HG03342 (cell line): ENCODE results near the gene NFIX.

ENCODE experiments used
- ATAC-seq: cut with Tn5 transposase; IDR thresholded peaks from one replicate; pipeline ENCODE4 v1.9.1; 2021; ENCODE audit warnings: mild to moderate bottlenecking, moderate library complexity; ENCODE audit not compliant: unreplicated experiment

The NFIX gene

GRCh38 chr19:13100841-13101589, 105.7 kb downstream of the NFIX start:
- ATAC-seq: no peak

DNA sequence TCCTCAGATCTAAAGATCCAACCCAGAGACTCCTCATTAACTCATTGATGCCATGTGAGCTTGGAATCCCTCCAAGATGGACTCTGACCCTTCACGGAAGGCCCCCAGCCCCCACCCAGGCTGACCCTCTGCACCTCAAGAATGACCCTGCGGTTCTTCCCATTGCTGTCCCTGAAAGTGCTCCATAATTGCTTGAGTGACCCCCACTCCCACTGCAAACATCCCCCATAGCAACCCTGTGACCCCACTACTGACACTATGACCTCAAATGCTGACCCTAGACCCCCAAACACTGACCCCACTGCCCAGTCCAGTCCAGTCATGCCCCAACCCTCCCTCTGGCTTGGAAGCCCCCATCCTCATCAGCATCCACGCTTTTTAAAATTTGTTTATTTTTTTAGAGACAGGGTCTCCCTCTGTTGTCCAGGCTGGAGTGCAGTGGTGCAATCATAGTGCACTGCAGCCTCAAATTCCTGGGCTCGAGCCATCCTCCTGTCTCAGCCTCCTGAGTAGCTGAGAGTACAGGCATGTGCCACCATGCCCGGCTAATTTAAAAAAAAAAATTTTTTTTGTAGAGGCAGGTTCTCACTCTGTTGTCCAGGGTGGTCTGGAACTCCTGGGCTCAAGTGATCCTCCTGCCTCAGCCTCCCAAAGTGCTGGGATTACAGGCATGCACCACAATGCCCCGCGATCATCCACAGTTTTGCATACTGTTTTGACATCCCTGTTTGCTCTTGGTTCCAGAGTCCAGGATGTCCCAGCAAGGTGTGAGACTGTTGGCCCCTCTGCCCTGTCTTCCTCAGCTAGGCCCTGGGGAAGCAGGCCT, 106.5 kb downstream of the NFIX start:
- ATAC-seq: no peak

DNA sequence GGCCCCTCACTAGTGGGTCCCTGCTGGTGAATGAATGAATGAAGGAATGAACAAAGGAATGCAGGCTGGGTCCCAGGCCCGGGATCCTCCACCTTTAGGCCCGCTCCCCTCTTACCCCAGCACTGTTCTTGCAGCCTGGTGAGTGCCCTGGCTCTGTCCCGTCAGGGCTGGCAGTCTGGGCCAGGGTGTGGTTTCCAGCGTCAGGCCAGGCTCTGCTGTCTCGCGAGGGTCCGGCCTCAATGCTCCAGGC, 107.1 kb downstream of the NFIX start:
- no peak for ATAC-seq

DNA sequence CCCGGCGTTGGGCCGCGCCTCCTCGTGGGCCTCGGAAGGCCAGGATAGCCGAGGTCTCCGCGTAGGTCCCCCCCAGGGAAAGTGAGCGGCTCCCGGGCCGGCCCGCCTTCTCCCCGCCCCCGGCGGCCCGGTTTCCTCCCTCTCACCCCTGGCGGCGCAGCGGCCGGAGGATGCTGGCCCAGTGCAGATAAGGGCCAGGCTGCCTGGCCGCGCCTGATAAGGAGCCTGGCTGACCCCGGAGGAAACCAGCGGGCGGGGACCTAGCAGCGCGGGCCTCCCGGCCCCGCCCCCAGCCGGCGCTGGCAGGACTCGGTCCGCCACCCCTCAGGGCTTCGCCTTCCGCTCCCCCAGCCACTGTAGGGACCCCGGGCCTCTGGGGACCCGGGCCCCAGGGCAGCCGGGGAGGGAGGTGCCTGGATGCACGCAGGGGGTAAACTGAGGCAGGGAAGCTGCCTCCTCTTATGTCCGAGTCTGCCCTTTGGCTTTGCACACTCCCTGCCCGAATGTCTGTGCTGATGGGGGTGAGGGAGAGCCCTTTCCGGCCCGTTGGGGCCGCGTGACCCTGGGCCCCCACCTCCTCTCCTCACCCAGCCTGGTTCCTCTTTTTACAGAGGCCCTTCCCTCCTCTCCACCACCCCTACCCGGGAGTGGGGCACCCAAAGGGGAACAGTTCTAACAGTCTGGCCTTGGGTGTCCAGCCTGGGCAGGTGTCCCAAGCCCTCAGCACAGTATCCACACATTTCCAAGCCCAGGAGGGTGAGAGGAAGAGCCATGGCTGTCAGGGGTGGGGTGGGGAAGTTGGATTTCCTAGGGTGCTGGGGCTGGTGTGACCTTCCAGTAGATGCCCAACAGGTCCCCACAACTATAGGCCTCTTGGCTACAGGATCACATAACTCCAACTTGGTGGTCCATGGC, 107.6 kb downstream of the NFIX start, which contains the start of gene LYL1:
LYL1 (minus strand) TSS at position 193 of the 915 bp plus-strand sequence. CDS start 1,687 bp downstream, outside the sequence.
- ATAC-seq: no peak

DNA sequence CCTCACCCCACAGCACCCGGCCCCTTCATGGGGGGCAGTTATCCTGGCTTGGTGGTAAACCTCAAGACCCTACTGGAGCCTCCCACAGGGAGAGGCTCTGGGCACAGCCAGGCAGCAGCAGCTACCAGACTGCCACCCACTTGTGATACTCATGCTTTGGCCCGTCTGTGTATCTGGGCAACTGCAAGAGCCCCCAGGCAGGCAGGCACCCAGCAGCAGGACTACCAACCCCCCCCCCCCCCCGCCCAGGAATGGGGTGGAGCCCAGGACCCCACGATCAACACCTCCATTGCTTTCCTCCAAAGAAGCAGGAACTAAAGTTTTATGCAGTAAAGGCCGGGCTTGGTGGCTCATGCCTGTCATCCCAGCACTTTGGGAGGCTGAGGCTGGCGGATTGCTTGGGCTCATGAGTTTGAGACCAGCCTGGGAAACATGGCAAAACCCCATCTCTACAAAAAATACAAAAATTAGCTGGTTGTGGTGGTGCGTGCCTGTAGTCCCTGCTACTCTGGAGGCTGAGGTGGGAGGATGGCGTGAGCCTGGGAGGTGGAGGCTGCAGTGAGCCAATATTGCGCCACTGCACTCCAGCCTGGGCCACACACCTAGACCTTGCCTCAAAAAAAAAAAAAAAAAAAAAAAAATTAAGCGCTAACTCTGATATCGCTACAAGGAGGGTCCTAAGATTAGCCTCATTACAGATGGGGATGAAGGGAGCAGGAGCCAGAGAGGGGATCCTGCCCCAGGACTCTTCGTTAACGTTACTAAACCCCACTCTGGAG, 108.5 kb downstream of the NFIX start:
- no peak for ATAC-seq

DNA sequence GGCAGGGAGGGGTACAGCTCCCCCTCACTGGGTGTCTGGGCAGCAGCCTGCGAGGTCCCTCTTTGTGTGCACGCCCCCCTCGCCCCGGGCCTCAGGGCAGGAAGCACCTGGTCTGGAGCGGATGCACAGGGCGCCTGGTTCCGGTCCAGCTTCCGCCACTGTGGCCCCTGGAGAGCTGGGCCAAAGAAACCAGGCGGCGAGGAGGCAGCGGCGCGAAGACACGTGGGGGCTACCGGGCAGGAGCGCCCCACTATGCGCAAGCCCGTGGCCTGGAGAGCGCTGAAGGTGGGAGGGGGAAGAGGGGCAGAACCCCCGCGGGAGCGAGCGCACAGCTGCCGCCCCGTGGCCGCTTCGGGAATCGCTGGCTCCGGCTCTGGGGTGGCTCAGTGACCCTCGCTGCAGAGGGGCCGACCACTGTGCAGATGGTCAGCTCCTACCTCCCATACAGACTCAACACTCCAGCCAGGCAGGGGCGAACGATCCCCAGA, 109.1 kb downstream of the NFIX start:
- no peak for ATAC-seq

DNA sequence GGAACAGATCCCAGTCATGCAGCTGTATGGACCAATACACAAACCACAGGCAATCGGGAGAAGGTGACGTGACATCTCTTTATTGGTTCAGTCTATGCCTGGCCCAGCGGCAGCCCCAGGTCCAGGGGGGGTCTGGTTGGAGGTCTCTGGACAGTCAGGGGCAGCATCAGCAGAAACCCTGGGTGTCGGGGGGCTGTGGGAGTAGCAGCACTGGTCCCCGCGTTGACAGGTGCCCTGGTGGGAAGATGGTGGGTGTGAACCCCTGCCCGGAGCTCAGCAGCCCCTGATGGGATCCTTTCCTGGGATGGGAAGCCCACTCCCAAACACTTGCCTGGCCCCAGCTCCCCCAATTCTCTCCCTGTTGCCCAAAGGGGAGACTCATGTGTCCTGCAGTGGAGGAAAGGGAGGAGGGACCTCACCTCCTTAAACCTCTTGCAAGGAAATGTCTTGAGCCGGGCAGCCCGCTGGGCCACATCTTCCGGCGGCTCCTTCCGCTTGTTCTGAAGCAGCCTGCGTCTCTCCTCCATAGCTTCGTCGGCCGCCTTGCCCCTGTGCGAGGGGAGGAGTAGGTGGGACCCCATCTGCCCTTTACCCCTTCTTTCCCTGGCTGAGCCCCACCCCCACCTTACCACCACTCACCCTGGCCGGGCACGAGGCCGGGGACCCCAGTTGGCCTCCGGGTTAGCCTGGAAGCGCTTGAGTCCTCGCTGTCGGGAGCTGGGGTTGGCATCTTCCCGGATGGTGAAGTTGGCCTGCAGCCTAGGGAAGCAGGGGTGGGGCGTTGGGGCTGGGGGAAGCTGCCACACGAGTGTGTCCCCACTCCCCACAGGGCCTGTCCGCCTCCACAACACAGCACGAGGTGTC, 109.8 kb downstream of the NFIX start:
- no peak for ATAC-seq

DNA sequence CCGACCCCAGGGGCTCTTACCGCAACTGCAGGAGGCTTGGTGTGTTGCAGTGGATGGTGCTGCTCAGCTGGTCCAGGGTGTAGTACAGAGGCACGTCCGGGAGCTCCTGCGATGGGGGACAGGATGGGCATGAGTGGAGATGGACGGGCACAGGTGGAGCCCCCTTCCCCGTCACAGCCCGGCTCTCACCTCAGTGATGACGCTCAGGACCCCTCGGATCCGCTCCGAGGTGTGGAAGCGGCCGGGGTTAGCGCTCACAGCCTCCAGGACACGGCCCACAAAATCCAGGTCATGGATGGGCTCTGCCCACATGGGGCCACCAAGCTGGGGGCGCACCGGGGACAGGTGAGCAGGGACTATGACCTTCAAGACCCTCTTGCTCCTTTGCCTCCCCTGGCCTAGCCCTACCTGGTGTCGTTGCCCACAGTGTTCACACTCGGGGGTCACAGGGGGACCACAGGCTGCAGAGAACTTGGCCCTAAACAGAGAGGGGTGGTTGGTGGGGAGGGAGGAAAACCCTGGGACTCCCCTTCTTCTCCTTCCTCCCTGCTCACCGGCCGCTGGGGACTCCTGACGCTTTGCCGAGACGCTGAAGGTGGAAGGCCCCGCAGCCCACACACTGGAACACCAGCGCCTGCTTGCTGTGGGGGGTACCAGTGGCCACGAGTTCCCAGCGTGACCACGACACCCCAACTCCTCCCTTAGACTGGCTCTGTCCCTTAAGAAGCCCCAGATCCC, 114.3 kb downstream of the NFIX start:
- ATAC-seq: no peak

- no peak for ATAC-seq
Measured at GRCh38 chr19:13110099-13110610, 114.9 kb downstream of the NFIX start.

- ATAC-seq: no peak
Measured at GRCh38 chr19:13112555-13112954, 117.3 kb downstream of the NFIX start.

GRCh38 chr19:13115936-13116281, 120.6 kb downstream of the NFIX start:
- no peak for ATAC-seq

DNA sequence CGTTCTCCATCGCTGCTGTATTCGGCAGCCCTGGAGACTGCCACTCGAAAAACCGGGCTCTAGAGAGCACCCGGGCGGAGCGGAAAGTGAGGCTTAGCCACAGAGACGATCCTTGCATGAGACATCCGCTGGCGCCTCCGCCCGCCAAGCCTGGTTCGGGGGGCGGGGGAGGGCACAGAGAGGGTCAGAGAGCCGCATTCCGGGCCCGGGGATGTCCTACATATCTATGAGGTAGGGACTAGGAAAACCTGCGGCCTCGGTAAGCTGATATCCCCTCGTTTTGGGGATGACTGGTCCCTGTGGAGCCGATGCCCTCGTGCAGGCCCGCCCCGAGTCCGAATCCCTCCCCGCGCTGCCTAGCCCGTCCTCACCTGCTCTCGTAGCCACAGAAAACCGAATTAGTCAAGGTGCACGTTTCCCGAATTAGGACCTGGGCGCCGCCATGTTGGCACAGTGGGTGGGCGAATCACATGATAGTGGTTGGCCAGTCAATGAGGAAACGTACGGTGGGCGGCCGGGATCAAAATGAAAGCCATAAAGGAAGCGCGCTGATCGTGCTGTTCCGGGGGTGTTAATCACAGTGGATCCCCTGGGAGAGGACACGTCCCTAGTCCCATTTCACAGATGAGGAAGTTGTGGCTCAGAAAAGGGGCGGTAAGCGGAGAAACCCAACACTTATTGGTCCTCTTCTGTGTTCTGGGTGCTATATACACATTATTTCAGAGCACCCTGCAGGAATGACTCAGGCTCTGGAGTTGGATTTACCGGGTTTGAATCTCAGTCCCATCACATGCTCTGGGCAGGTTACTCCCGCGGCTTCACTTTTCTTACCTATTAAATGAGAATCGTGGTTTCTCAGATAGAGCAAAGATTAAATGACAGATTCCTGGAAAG, 121.3 kb downstream of the NFIX start, which contains the start of gene TRMT1:
TRMT1 (minus strand) TSS at position 459 of the 894 bp plus-strand sequence; CDS start at position 118, 341 bp downstream.
- ATAC-seq: no peak

DNA sequence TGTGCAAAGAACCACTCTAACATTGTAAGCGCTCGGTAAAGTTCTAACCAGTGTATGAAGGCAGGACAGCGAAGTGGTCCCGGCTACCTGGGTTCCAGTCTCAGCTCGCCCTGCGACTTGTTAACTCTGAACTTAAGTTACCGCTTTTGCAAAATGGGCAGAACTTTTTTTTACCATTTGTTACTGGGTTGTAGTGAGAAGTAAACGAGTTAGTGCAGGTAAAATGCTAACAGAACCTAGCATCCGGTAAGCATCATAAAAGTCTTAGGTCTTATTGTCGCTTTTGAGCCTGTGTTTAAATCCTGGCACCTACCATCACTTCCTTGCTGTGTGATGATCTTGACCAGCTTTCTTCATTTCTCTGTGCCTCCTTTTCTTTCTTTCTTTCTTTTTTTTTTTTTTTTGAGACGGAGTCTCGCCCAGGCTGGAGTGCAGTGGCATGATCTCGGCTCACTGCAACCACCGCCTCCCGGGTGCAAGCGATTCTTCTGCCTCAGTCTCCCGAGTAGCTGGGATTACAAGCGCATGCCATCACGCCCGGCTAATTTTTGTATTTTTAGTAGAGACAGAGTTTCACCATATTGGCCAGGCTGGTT, 122.0 kb downstream of the NFIX start:
- no peak for ATAC-seq

DNA sequence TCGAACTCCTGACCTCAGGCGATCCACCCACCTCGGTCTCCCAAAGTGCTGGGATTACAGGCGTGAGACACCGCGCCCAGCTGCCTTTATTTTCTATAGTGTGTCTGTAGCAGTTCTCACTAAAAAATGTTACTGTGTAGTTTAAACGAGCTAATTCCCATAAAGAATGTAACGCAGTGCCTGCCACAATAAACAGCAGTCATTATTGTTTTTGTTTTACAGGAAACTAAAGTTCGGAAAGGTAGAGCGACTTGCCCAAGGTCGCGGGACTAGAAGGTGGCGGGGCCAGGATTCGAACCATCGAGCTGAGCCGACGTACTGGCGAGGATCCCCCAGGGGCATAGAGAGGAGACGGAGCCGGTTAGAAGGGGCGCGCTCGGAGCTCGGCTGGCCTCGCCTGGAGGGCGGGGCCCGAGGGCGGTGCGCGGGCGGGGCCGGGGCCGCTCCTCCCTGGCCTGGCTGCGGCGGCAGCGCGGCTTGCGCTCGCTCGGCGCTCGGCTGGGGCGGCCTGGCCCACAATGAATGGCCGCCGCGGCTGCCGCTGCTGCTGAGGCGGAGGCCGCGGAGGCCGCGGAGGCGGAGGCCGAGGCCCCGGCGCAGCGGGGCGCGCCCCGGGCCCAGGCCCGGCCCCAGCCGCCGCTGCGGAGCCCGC, 122.6 kb downstream of the NFIX start, which contains the start of gene NACC1:
NACC1 (plus strand) TSS at position 493 of the 652 bp plus-strand sequence. CDS start 16,944 bp downstream, outside the sequence.
- ATAC-seq: peak; percentile 59

GRCh38 chr19:13118424-13119193, 123.3 kb downstream of the NFIX start:
- no peak for ATAC-seq

DNA sequence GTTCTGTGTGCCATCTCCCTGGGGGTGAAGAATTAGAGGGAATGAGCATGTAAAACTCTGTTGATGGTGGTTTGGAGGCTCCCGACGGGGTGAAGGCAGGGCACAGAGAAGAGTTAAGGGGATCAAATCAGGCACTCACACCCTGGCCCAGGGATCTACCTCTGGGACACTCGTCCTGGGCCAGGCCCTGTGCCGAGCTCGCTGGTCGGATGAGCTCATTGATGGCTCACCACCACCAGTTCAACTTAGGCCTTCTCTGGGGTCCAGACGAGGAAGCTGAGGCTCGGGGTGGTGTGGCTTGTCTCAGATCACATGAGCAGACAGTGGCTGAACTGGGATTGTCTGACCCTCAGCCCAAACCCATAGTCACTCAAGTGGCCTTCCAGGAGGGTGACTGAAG, 124.4 kb downstream of the NFIX start:
- ATAC-seq: no peak
